Aorta (tissue), 5 donors: ENCODE results near the gene PEAK1. TPM values are rescaled to one million over a fixed set of nuclear protein-coding genes. Genes with fewer than 3 reads are reported as not detected.

ENCODE experiments used
- ATAC-seq: fragments of 200-7000 bp; cut with Tn5 transposase; one replicate; pipeline ENCODE4 v1.9.1; 2022; ENCODE audit warnings: moderate library complexity; ENCODE audit not compliant: low FRiP score
- DNase-seq, 2 donors: peaks; one replicate each; pipeline ENCODE4 v3.0.0-alpha.2; 2020
- H3K27ac ChIP-seq, 2 donors: one replicate each; pipeline ENCODE4 v1.5.1; 2013; ENCODE audit warnings: low read length in 2 of 2, mild to moderate bottlenecking in 2 of 2, moderate library complexity in 2 of 2, control low read depth in 1 of 2, inconsistent platforms in 1 of 2, low read depth in 1 of 2
- H3K27me3 ChIP-seq, 2 donors: one replicate each; pipeline ENCODE4 v1.6.1; 2013; ENCODE audit warnings: control low read depth in 1 of 2, low read length in 1 of 2, mild to moderate bottlenecking in 1 of 2, moderate library complexity in 1 of 2; ENCODE audit not compliant: insufficient read depth in 2 of 2, control insufficient read depth in 1 of 2
- H3K36me3 ChIP-seq, 2 donors: one replicate each; pipeline ENCODE4 v1.6.1; 2013; ENCODE audit warnings: control low read depth in 1 of 2, low read length in 1 of 2, mild to moderate bottlenecking in 1 of 2; ENCODE audit not compliant: insufficient read depth in 2 of 2, control insufficient read depth in 1 of 2
- H3K4me1 ChIP-seq, 2 donors: one replicate each; pipeline ENCODE4 v1.6.1; 2013; ENCODE audit warnings: low read length in 2 of 2, control low read depth in 1 of 2, mild to moderate bottlenecking in 1 of 2, moderate library complexity in 1 of 2; ENCODE audit not compliant: insufficient read depth in 2 of 2, control insufficient read depth in 1 of 2
- H3K4me3 ChIP-seq, 2 donors: one replicate each; pipeline ENCODE4 v1.5.1; 2013; ENCODE audit warnings: low read length in 2 of 2, control low read depth in 1 of 2, mild to moderate bottlenecking in 1 of 2
- H3K9me3 ChIP-seq: one replicate; pipeline ENCODE4 v1.6.1; 2013; ENCODE audit warnings: mild to moderate bottlenecking, low read length; ENCODE audit not compliant: control insufficient read depth
- WGBS, 2 donors: extraction: QIAGEN DNeasy Blood & Tissue Kit; methylation state at CpG; one replicate each; pipeline ENCODE4 v1.1.7; 2013; 5-methylcytosine and 5-hydroxymethylcytosine counted together
- intact Hi-C, 2 donors: fragments of 100-400 bp; cut with DNase I; formaldehyde crosslinking; loops; one replicate each; pipeline versions ENCODE4 v1.14.2 to v1.15.0; 2022
- polyA plus RNA-seq, 2 donors: library from polyadenylated mRNA; stranded (reverse); fragments of 200-250 nt; gene quantifications; one replicate each; pipeline ENCODE4 v1.2.3, GENCODE V29; 2013
- total RNA-seq, 2 donors: library from RNA; stranded (reverse); fragmentation: NEBNext Ultra II Directional; extraction: Animal tissue kit (Norgen Biotek cat#: 25700); gene quantifications; one replicate each; pipeline ENCODE4 v1.2.1, GENCODE V29; 2021
- donor health status: healthy with polysubstance abuse.
- donor health status: Bipolar disorder and iron deficiency.
- donor health status: DM: no; HTN: no; CAD: no.
- donor health status: DM: no; HTN: no; CAD: no.
- donor health status: DM: yes; HTN: yes; CAD: no.

Gene PEAK1
- total and polyA plus RNA-seq, 4 donors = 8.0 to 105 (median 53.4) TPM

DNA sequence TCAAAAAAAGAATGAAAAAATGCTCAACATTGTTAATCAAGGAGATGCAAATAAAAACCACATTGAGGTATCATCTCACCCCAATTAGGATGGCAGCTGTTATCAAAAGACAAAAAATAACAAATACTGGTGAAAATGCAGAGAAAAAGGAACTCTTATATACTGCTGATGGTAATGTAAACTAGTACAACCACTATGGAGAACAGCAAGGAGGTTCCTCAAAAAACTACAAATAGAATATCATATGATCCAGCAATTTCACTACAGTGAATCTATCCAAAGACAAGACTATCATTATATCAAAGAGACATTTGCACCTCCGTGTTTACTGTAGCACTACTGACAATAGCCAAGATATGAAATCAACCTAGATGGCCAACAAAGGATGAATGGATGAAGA, 58.4 kb downstream of the PEAK1 start:
- ATAC-seq = no peak
- Histone ChIP-seq H3K27ac (no peak overlapping the region), H3K9me3 (no peaks in the 10 kb centered on the region), H3K27me3 (no peaks in the 10 kb centered on the region), H3K4me3 (no peak overlapping the region), H3K4me1 (no peaks in the 10 kb centered on the region), H3K36me3 (no peaks in the 10 kb centered on the region)
- no peak for DNase-seq
- intact Hi-C loops = no loop called here
- 93 to 94% methylated on average over 1 of the region's 1 CpG for WGBS, 2 donors

DNA sequence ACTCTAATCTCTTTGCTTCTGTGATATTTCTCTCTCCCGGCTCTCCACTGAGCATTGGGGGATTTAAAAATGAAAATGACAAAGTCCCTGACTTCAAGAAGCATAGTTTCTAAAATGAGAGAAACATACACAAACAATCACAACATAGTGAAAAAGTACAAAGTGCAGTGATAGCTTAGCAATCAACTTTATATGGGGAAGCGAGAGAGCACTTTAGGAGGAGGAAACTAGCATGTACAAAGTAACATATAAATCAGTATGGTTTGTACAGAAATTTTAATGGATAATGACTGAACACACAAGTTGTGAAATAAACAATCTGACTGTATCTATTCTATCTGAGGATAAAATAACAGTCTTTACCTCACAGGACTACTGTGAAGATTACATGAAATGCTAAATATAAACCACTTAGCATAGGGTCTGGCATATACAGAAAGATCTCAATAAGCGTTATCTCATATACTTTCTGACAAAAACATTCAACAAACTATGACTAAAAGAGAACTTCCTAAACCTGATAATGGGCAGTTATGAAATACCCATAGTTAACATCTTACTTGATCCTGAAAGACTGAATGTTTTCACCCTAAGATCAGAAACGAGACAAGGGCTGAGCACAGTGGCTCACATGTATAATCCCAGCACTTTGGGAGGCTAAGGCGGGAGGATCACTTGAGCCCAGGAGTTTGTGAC, 61.2 kb downstream of the PEAK1 start:
- intact Hi-C loops = no loop called here
- WGBS, 2 donors = 94 to 98% methylated on average over 5 of the region's 5 CpGs

DNA sequence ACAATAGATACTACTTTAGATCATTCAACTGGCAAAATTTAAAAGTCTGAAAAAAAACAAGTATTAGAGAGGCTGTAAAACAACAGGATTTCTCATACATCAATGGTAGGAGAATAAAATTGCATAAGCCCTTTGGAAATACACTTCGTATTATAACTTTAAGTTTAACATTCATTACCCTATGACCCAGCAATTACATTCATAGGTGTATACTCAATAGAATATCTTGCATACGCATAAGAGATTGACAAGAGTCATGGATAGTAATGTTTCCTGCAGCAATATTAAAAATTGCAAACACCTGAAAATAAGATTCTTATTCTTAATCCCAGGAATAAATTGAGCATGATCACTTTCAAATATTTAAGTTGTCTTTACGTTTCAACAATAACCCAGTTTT, 63.6 kb downstream of the PEAK1 start:
- WGBS, 2 donors = 98 to 100% methylated on average over 3 of the region's 3 CpGs
- no peaks in the 10 kb centered on the region for H3K36me3 ChIP-seq
- intact Hi-C loops = no loop called here
- H3K27ac ChIP-seq = no peak overlapping the region
- H3K9me3 ChIP-seq = no peaks in the 10 kb centered on the region
- H3K4me1 ChIP-seq = peaks cover 0 to 2% of the 10 kb centered on the region in 2 donors
- no peak overlapping the region for H3K4me3 ChIP-seq
- DNase-seq = no peak
- H3K27me3 ChIP-seq = no peaks in the 10 kb centered on the region
- no peak for ATAC-seq

More for the DNA sequence above, 61.2 kb downstream of the PEAK1 start:
- no peaks in the 10 kb centered on the region for H3K36me3 ChIP-seq
- H3K27me3 ChIP-seq = no peaks in the 10 kb centered on the region
- no peak for DNase-seq
- no peak overlapping the region for H3K4me3 ChIP-seq
- ATAC-seq = no peak
- no peaks in the 10 kb centered on the region for H3K4me1 ChIP-seq
- no peaks in the 10 kb centered on the region for H3K9me3 ChIP-seq
- H3K27ac ChIP-seq = no peak overlapping the region

DNA sequence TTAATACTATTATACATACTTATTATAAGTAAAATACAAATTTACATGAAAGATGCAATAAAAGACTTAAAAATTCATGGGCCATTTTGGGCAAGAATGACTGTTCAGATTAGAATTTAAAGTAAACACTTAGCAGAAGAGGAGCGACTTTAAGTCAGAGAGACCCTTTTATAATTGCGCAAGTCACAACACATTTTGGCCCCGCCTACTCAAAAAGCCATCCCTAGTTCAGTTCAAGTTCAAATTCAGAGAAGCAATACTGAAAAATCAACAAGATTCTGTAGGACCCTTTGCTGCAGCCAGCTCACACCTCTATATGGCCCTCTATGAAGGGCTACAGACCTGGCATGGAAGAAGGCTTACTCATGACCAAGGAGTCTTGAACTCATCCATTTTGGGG, 64.6 kb downstream of the PEAK1 start:
- Histone ChIP-seq H3K27me3 (no peaks in the 10 kb centered on the region), H3K36me3 (no peaks in the 10 kb centered on the region), H3K4me1 (peaks cover 0 to 2% of the 10 kb centered on the region in 2 donors), H3K27ac (no peak overlapping the region), H3K9me3 (no peaks in the 10 kb centered on the region), H3K4me3 (no peak overlapping the region)
- ATAC-seq (no peak), DNase-seq (no peak)
- WGBS, 2 donors = 98% methylated on average over 3 of the region's 3 CpGs
- intact Hi-C loops = no loop called here

DNA sequence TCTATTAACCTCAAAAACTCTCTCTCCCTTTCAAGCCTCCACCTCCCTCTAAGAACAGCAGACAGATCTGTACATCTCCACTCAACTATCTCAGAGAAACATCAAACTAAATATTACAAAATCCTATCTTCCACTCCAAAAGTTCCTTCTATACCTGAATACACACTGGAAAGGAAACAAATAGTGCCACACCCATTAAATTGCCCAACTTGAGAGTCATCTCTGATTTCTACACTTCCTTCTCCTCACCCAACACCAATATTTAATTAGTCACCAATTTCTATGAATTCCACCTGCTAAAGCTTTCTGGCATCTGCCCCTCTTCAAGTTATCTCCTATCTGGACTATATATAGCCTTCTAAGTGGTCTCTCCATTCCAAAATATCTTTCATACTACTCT, 65.8 kb downstream of the PEAK1 start:
- Histone ChIP-seq H3K9me3 (no peaks in the 10 kb centered on the region), H3K36me3 (no peaks in the 10 kb centered on the region), H3K4me3 (no peak overlapping the region), H3K4me1 (peaks cover 0 to 2% of the 10 kb centered on the region in 2 donors), H3K27me3 (no peaks in the 10 kb centered on the region), H3K27ac (no peak overlapping the region)
- DNase-seq = no peak
- no peak for ATAC-seq
- intact Hi-C loops = no loop called here

DNA sequence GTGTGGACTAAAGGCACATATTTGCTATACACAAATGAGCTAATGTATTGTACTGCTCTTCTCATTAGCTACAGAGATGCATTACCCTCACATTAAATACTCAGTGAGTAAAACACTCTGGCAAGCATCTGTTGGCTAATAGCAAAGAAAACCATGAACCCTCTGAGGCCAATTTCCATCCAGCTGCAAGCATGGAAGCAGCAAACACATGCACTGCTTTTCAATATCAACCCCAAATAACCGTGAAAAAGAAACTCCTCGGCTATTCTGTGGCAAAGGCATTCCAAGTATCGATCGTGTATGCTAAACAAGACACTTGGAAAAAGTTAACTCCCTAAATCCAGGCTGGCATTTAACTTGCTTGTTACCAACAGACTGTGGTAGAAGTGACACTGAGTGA, 67.0 kb downstream of the PEAK1 start:
- H3K4me1 ChIP-seq = peaks cover 0 to 2% of the 10 kb centered on the region in 2 donors
- no peak overlapping the region for H3K27ac ChIP-seq
- 43 to 47% methylated on average over 4 of the region's 4 CpGs for WGBS, 2 donors
- DNase-seq (no peak), ATAC-seq (no peak)
- H3K9me3 ChIP-seq = no peaks in the 10 kb centered on the region
- no peaks in the 10 kb centered on the region for H3K27me3 ChIP-seq
- H3K36me3 ChIP-seq = no peaks in the 10 kb centered on the region
- intact Hi-C loops = no loop called here
- H3K4me3 ChIP-seq = no peak overlapping the region

DNA sequence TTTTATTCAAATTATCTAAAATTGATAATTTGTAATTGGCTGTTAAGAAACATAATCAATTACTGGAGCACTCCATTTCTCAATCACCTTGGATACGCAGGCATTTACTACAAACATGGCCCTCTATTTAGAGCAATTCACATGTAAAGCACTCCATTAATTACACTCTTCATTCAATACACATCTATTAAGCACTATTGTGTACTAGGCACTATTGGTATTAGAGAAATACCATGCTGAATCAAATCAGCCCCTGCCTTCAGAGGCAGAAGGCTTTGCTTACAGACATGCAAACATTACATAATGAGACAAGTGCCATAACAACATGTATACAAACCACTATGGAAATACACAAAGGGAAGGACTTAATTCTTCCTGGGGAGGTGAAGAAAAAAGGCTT, 69.1 kb downstream of the PEAK1 start:
- no peak for DNase-seq
- no peaks in the 10 kb centered on the region for H3K27me3 ChIP-seq
- no peaks in the 10 kb centered on the region for H3K9me3 ChIP-seq
- WGBS, 2 donors = 99 to 100% methylated on average over 1 of the region's 1 CpG
- no peaks in the 10 kb centered on the region for H3K36me3 ChIP-seq
- intact Hi-C loops = no loop called here
- no peak for ATAC-seq
- no peak overlapping the region for H3K27ac ChIP-seq
- no peak overlapping the region for H3K4me3 ChIP-seq
- H3K4me1 ChIP-seq = peaks cover 0 to 6% of the 10 kb centered on the region in 2 donors

DNA sequence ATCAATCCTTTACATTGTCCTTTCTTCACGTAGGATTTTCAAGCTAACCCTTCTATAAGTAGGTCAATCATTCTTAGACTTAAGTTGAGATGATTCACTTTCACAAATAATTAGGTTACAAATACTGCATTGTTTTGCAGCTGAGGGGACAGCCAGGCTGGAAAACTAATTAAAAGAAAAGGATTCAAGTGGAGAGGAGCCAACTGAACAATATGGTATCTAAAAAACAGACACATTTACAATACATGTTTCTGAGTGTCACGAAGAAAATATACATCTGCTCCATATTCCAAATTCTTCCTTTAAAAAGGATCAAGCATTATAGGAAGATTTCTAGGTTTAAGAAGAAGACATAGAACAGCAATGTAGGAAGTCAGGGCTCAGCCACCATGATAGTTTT, 70.2 kb downstream of the PEAK1 start:
- H3K4me3 ChIP-seq = no peak overlapping the region
- no peaks in the 10 kb centered on the region for H3K27me3 ChIP-seq
- 97 to 99% methylated on average over 2 of the region's 2 CpGs for WGBS, 2 donors

DNA sequence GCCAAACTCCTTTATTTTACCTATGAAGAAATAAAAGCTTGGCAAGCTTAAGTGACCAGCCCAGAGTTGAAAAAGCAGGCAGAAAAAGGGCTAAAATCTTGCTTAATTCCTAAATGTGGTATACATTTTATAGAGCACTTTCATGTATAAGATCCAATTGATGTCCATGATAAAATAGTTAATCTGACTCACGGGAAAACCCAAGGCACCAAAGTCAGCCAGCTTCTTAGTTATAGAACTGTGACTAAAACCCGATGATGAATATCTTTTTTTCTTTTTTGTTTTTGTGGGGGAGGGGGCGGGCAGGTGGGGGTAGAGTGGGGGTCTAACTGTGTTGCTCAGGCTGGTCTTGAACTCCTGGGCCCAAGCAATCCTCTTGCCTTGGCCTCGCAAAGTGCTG, 71.4 kb downstream of the PEAK1 start:
- WGBS, 2 donors = 96 to 97% methylated on average over 4 of the region's 4 CpGs
- no peak overlapping the region for H3K27ac ChIP-seq
- H3K27me3 ChIP-seq = no peaks in the 10 kb centered on the region
- no peaks in the 10 kb centered on the region for H3K36me3 ChIP-seq
- ATAC-seq (no peak), DNase-seq (no peak)
- peaks cover 0 to 6% of the 10 kb centered on the region in 2 donors for H3K4me1 ChIP-seq
- intact Hi-C loops = no loop called here
- no peak overlapping the region for H3K4me3 ChIP-seq
- H3K9me3 ChIP-seq = no peaks in the 10 kb centered on the region

More for the DNA sequence above, 70.2 kb downstream of the PEAK1 start:
- peaks cover 0 to 6% of the 10 kb centered on the region in 2 donors for H3K4me1 ChIP-seq
- ATAC-seq (no peak), DNase-seq (no peak)
- intact Hi-C loops = no loop called here
- no peaks in the 10 kb centered on the region for H3K9me3 ChIP-seq
- H3K27ac ChIP-seq = no peak overlapping the region
- no peaks in the 10 kb centered on the region for H3K36me3 ChIP-seq
